AG09309 (cell line): ENCODE data around the gene ERAP2.

ENCODE experiments used
- DNase-seq: peaks from one replicate; pipeline ENCODE4 v3.0.0-alpha.2; 2010; ENCODE audit warnings: low read depth
- H3K4me3 ChIP-seq: 2 replicates; pipeline ENCODE4 v1.5.1; 2011; ENCODE audit warnings: mild to moderate bottlenecking, low read depth, low read length, moderate library complexity; ENCODE audit not compliant: control insufficient read depth
- TF ChIP-seq, protein P1 (sequence below): IDR thresholded peaks from 2 replicates; pipeline ENCODE4 v1.5.1; 2011; ENCODE audit warnings: mild to moderate bottlenecking, low read depth, low read length, inconsistent platforms; ENCODE audit not compliant: insufficient read depth, control insufficient read depth; ENCODE audit errors: missing control alignments

ERAP2 gene, protein sequence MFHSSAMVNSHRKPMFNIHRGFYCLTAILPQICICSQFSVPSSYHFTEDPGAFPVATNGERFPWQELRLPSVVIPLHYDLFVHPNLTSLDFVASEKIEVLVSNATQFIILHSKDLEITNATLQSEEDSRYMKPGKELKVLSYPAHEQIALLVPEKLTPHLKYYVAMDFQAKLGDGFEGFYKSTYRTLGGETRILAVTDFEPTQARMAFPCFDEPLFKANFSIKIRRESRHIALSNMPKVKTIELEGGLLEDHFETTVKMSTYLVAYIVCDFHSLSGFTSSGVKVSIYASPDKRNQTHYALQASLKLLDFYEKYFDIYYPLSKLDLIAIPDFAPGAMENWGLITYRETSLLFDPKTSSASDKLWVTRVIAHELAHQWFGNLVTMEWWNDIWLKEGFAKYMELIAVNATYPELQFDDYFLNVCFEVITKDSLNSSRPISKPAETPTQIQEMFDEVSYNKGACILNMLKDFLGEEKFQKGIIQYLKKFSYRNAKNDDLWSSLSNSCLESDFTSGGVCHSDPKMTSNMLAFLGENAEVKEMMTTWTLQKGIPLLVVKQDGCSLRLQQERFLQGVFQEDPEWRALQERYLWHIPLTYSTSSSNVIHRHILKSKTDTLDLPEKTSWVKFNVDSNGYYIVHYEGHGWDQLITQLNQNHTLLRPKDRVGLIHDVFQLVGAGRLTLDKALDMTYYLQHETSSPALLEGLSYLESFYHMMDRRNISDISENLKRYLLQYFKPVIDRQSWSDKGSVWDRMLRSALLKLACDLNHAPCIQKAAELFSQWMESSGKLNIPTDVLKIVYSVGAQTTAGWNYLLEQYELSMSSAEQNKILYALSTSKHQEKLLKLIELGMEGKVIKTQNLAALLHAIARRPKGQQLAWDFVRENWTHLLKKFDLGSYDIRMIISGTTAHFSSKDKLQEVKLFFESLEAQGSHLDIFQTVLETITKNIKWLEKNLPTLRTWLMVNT

DNA sequence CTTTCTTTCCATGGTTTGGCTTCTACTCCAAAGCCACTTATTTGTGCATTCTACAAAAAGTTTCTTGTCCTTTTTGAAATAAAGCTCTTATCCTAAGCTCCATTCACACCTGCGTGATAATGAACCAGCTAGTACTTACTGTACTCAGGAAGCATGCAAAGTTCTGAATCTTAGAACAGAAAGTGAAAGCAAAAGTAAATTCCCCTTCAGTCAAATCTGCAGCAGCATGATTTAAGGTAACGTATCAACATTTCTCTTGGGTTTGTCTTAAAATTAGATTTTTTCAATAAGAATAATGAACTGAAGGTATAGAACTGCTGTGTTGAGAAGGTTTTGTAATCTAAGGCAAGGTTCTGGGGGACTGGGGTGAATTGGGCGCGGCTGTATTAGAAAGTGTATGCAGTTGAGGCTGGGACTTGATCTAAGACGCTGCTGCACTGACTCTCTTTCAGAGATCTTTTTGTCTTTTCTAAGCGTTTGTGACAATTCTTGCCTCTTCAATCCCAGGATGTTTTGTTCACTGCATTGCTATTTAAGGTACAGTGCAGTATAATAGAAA lies at the start of gene ERAP2:
Gene ERAP2 (plus strand): TSS at position 209 of the 559 bp plus-strand sequence. CDS start 3,186 bp downstream, outside the sequence.
- peak within 1 kb of the TSS; percentile 52 for H3K4me3 ChIP-seq
- TF ChIP-seq, protein P1, sequence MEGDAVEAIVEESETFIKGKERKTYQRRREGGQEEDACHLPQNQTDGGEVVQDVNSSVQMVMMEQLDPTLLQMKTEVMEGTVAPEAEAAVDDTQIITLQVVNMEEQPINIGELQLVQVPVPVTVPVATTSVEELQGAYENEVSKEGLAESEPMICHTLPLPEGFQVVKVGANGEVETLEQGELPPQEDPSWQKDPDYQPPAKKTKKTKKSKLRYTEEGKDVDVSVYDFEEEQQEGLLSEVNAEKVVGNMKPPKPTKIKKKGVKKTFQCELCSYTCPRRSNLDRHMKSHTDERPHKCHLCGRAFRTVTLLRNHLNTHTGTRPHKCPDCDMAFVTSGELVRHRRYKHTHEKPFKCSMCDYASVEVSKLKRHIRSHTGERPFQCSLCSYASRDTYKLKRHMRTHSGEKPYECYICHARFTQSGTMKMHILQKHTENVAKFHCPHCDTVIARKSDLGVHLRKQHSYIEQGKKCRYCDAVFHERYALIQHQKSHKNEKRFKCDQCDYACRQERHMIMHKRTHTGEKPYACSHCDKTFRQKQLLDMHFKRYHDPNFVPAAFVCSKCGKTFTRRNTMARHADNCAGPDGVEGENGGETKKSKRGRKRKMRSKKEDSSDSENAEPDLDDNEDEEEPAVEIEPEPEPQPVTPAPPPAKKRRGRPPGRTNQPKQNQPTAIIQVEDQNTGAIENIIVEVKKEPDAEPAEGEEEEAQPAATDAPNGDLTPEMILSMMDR: no peak
- no peak for DNase-seq

DNA sequence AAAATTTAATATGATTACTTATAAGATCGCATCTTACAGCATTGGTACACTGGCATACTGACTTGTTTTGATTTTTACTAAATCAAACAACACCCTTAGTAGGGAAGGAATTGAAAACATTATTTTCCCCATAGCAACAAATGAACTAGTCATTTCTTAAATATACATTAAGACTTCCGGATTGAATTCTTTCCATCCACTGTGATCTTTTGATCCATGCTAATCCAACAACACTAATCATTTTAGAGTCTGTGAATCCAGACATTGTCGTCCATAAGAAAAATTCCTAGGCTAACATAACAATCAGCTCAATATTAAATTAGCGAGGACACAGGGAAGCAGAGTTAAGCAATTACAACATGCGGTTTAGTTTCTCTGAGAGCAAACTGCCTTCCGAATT lies 47.0 kb upstream of the ERAP2 start:
- TF ChIP-seq, protein P1: no peak
- no peak overlapping the region for H3K4me3 ChIP-seq
- no peak for DNase-seq

DNA sequence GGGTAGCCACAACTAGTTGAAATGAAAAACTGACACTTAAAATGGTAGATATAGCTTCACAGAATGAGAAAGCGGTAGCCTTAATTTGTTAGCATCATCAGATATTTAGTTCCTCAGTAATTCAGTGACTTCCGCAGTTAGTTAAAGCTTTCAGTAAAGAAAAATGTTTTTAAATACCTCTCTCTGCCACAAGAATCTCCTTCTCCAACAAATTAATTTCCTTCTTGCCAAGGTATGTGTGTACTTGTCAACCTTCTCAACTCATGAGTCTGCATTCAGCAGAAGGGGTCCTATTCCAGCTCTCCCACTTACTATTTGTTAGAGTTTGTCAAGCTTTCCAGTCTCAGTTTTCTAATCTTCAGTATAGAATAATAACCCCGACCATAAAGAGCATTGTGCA lies 42.3 kb upstream of the ERAP2 start:
- no peak for DNase-seq
- TF ChIP-seq, protein P1: no peak
- H3K4me3 ChIP-seq: no peak overlapping the region

DNA sequence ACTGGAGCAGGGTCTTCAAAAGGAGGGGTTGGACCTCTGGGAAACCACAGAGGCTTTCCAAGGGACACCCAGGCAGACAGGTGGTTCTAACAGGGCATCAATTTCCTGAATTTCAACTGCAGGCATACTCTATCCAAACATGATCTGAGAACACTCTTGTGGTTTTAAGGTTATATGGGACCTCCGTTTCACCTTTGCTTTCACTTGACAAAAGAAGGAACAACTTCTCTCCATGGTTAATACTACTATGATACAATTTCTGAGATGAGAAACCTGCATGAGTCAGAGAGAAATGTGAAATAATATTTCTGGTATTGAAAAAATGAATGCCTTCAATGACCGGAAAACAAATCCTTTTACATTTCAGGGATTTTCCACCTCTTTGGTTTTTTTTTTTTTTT lies 40.5 kb upstream of the ERAP2 start:
- no peak overlapping the region for H3K4me3 ChIP-seq
- TF ChIP-seq, protein P1: no peak
- DNase-seq: no peak

DNA sequence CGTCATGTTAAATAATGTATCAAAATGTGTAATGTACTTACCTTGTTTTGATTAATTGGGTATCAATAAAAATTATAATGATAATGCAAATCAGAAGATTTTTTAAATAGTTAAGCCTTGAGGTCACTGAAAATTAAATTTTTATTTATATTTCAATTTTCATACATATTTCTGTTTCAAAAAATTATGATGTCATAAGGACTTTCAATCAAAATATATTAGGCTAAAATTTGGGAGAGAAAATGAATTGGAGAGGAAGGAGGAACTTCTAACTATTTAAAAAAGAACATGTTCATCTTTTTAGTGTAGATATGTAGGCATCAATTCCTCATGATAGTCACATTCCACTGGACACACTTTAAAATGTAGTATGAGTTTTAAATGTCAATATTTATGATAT lies 39.5 kb upstream of the ERAP2 start:
- TF ChIP-seq, protein P1: no peak
- no peak for DNase-seq
- H3K4me3 ChIP-seq: no peak overlapping the region

DNA sequence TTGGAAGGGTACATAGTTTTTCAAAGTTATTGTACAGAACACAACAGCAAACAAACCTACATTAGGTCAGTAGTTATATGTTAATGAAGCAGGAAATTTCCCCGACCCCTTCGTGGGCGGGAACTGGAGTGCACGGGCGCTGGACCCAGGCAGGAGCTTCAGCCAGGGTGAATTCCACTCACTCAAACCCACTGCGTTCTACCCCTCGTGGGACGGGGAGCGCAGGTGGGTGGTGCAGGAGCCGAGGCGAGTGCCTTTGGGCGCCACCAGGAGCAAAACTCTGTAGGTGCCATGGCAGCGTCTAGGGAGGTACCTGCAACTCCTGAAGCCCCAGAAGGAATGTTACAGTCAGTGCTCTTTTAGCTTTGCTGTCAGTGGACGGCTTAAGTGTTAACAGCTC lies 39.0 kb upstream of the ERAP2 start:
- TF ChIP-seq, protein P1: no peak
- no peak for DNase-seq
- no peak overlapping the region for H3K4me3 ChIP-seq
